GM19193 (cell line): ENCODE measurements around the gene TSPAN11.

Source experiments
- POLR2A ChIP-seq: IDR thresholded peaks from 4 replicates; pipeline ENCODE4 v1.6.1; 2011; ENCODE audit not compliant: insufficient read depth, insufficient read length; ENCODE audit errors: extremely low read depth

TSPAN11 gene

DNA sequence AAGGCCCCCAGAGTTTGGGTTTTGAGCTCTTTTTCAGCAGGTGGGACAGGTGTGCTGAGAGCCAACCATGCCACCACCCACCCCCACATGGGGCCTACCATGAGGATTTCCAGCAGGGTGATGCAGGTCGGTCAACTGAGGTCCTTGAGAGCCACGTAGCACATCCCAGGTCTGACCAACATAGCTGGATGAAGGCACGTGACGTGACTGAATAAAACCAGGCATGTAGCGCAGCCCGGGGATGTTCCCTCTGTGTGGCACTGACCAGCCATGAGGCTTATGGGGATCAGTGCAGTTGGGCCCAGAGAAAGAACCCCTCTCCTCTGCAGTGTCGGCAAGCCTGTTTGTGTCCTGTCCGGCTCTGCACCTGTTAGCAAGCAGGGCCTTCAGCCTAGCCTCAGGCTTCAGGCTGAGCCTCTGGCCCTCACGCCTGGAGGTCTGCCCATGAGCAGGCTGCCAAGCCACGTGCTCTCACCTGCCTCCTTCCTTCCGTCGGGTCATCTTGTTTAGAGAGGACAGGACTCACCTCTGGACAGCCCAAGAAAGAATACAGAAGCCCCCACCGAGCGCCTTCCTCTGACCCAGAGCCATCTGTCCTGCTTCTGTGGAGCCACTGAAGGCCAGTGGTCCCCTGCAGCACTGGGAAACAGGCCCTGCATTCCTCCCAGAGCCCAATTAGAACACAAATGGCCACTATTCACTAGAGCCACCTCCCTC, 38.5 kb downstream of the TSPAN11 start:
- no peak for TF ChIP-seq POLR2A

DNA sequence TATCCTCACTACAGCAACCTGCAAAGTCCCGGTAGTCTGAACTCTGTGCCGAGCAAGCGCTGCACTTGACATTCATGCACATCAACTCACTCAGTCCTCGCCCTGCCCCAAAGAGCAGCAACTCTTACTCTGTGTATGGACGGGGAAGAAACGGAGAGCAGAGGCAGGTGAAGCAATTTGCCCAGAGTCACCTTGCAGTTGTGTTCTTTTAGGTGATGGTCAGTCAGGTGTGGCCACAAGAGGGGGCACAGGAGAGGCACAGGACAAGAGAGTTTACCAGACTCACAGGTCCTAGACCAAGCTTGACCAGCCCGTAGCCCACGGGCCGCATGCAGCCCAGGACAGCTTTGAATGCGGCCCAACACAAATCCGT, 39.1 kb downstream of the TSPAN11 start:
- no peak for TF ChIP-seq POLR2A

DNA sequence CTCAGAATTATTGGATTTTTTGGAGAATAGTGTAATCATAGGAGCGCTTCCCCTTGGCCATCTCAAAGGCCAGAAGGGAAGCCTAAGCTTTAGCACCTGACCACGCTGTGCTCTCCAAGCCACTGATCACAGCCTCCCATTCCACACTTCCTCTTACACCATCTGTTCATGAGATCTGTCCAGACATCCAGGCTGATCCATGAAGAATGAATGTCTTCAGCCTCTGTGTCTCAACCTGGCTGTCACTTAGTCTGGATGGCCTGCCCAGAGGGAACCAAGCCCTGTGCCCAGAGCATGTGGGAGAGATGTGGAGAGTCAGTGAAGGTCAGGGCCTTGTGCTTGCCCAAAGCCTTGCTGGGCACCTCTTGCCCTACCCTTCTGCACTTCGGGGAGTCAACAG, 40.5 kb downstream of the TSPAN11 start:
- no peak for TF ChIP-seq POLR2A

DNA sequence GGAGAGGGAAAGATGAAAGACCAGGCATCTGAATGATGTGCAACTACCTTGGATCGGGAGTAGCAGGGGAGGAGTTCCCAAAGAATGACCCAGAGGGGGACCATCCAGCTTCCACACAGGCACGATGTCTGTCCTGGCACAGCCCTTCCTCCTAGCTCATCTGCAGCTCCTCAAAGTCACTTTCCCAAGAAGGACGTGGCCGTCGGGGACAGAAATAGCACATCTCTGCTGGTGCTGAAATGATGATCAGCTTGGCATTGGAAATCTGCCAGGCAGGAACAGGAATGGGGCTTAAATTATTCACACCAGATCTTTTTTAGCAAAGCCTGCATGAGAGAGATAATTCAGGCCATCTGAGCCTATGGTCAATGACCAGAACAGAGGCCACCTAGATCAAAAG, 41.7 kb downstream of the TSPAN11 start:
- no peak for TF ChIP-seq POLR2A

DNA sequence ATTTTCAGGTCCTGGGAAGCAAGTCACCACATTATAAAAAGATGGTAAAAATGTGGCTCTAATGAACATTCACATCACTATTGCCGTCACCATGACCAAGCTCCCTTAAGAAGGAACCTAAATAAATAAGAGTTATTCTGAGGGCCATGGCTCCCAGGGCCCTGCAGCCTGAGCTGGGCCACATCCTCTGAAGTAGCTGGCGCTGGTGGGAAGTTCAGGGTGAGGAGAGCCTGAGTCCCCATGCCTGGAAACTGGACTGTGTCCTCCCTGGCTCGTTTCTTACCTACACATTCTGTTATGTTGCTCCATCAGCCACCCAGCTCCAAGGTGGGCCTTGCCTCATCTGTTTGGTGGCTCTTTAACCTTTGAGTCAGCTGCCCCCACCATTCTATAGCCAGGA, 42.5 kb downstream of the TSPAN11 start:
- no peak for TF ChIP-seq POLR2A

DNA sequence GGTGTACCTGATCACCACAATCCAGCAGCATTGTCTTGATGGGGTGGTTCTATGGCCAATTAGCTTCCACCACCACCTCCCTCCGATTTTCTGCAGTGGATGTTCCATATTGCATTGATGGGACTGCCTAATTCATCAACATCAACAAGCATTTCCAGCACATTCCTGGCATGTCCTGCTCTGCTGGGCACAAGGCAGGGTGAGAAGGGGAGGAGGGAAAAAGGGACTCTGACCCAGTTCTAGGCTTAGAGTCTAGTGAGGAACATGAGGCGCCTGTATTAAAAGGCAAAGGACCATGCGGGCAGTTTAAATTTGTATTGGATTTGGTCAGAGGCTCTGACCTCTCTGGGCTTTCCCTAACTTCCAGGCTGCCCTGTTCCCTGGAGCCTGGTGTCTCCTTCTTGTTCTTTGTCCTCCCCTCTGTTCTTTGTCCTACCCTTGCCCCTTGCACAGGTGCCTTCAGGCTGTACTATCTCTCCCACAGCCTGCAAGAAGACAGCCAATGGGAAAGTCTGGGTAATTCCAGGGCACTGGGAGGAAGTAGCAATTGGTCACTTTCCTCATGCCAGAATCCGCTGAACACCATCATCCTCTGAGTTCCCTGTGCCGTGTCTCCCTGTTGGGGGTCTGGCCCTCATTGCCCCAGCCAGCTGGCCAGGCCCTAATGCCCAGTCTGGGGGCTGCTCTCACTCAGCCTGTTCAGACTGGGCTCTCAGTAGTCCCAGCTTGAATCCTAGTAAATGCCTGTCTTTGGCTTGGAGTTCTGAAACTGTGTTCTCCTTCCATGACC, 43.3 kb downstream of the TSPAN11 start:
- TF ChIP-seq POLR2A, result no peak

DNA sequence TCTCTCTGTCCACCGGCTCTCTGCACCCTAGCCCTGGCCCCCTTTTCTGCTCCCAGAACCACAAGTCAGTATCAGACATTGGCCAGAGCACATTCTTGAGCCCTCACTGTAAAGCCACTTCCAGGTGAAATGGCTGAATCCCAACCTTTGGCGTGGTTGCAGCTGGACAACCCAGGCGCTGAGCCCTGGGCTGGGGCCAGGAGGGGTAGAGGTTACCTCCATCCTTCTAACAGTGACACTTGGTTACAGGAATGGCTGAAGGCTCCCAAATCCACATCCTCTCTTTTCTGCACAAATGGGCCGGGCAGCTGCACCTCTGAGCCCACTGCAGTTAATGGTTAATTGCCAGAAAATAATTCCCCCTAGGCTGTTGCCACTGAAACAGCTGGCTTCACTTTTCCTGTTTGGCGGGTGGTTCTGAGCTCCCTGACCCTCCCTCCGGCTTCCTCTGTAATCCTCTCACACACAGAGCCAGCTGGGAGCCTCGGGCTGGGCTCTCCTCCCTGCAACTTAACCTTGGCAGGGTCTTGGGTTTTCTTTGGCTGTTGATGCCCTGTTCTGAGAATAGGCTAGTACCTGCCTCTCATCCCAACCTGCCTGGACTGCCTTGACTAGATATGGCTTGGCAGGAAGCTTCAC, 44.1 kb downstream of the TSPAN11 start:
- TF ChIP-seq POLR2A, result no peak

DNA sequence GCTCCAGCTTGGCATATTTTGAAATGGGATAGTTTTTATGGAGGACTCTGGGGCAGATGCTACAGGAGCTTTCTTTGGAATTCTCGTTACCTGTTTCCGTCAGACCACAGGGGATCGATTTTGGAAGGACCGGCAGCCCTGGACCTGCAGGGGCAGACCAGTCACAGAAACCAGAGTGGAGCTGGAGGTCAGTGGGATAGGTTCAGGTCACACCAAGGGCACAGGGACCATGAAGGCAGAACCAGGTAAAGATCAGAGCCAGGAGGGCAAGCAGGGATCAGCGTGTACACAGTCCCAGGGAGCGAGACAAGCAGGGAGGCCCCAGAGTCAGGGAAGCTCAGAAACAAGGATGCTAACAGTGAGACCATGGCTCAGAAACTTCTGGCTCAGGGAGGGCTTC, 45.5 kb downstream of the TSPAN11 start:
- TF ChIP-seq POLR2A, result no peak

DNA sequence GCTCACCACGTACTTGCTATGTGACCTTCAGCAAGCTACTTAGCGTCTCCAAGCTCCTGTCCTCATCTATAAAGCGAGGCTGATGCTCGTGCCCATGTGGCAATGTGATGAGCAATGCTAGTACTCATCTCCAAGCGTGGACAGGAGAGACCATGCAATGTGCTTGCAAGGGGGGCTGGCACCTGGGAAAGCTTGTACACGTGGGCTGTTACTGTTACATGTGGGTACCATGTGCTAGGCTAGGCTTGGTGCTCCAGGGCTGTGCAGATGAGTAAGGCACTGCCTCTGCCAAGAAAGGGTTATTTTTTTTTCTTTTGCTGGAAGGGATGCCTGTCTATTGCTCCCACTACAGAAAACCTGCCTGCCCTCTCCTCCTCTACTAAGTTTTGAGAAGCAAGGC, 46.6 kb downstream of the TSPAN11 start:
- no peak for TF ChIP-seq POLR2A

DNA sequence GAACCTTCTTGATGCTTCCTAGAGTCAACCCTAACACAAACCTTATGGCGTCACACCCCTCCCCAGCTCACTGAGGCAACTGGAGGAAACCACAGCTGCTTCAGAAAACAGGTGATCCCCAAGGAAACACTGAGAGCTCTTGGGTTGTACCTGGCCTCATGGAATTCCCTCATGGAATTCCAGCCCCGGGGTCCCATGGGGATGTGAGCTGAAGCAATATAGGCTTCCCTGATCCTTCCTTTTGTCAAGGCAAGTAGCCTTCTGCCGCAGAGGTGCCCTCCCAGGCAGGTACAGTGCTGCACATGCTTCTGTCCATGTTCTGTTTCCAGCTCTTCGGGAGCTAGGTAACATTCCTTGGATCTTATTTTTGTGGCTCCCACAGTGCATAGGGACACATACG, 47.3 kb downstream of the TSPAN11 start:
- TF ChIP-seq POLR2A, result no peak

DNA sequence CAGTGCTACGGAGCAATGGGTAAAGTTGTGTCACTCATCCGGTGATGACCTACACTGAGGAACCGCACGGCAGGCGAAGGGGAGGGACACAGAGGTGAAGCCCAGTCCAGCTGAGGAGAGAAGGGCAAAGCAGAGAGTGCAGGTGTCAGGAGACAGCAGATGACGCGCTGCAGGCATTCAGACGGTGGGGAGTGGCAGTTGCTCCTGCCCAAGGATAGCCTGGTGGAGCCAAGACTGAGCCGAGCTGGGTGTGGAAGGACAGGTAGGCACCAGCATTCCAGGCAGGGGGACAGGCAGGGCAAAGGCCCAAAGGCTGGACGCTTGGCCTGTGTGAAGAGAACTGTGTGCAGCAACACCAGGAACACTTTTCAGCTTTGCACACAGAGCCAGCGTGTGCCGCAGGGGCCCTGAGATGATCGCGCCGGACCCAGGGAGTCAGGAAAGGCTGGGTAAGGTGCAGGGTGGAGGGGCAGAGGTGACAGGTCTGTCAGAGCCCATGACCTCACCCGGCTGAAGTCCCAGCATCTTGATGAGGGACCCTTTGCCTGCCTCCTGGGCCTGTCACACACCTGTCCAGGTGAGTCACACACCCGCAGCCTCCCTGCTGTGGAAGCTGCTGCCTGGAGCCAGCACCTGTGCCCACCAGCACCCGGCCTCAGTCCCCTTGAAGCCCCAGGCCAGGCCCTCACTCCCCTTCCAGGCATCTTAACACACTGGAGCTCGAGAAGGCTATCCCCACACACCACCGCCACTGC, 48.4 kb downstream of the TSPAN11 start:
- TF ChIP-seq POLR2A, result no peak

DNA sequence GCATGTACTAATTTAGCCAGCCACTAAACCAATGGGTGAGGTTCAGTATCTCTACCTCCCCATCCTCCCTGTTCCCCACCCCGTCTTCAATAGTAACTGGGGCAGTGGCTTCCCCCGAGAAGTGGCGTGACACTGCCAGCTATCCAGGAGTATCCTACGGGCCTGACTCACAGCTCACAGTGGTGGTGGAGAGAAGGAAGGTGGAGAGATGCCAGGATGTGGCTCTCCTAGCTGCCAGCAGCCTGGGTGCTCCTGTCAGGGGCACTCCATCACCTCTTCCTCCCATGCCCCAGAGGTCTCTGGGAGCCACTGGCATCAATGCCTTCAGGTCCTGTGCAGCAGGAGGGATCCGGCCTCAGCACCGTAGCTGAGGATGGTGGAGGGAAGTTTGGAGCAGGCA, 49.0 kb downstream of the TSPAN11 start:
- TF ChIP-seq POLR2A, result no peak

DNA sequence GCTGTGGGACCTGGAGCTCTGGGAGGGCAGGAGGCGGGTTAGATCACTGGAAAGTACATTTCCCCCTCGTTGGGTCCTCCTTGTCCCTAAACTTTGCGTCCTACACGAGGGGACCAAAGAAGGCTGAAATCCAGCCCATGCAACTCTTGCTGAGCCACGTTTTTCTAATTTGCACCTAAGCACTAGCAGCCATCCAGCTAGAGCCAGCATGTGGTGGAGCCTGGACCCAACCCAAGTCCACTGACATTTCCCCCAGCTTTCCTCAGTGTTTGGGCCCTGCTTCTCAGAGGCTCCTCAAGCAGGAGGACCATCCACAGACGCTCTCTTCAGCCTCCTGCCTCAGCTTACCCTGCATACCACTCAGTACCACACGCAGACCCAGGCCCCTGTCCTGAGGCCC, 49.7 kb downstream of the TSPAN11 start:
- TF ChIP-seq POLR2A, result no peak

DNA sequence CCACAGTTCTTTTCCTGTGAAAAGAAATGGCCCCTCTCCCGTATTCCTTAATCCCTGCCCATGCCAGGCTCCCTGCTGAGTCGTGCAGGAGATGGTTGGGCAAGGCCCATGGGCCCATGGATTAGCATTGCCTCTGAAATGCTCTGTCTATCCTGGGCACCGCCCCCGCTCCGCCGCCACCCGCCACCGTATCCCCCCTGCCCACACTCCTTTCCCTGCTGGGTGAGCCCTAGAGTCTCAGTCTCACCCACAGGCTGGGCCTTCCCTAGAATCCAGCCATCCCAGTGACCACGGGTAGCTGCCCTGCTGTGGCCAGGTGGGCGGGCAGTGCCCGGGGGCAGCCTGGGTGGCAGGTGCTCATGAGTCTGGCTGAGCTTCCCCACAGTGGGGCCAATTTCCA, 50.6 kb downstream of the TSPAN11 start:
- no peak for TF ChIP-seq POLR2A

DNA sequence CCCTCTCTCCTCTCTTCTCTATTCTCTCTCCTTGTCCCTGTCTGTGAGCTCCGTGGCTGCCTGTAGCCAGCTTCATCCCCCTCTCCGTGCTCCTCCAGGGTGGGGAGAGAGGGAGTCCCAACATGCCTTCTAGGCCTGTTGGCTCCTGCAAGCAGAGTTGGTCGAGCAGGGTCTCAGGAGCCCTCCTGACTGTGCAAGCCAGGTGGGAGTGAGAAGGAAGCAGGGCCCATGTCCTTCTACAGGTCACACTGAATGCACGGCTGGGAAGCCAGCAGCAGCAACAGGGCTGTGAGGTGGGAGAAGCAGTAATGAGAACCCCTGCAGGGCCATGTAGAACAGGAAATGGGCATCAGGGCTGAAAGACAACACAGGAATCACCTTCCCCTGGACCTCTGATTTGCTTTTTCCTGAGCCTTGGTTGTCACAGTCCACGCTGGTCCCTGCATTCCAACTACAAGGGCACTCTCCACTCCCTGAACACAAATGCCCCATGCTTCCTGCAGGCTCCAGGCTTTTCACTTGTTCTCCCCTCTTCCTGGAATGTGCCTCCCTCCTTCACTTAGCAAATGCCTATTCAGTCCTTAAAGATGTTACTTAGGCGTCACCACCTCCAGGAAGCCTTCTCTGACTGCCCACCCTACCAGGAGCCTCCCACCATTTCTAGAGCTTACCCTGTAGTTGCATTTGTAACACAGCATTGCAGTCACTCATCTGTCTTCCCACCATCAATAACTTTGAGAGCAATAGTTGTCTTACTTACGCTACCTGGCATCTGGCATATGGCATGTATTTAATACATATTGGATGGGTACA, 51.2 kb downstream of the TSPAN11 start:
- TF ChIP-seq POLR2A, result no peak

DNA sequence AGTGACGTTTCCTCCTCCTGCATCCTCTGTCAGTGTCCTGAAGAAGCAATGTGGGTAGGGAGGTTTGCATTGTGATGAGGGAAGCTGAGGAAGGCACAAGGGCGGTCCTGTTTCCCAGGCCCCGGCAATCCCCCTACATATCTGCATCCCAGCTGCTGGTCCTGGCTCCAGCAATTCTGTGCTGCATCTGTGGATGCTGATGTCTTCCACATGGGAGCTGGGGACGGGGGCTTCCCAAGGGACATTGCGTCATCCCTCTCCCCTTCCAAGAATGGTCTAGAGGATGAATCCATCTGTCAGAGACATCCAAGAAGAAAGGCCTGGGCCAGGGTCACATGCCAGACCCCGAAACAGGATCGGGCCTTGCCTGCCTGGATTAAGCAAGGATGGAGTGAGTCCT, 52.1 kb downstream of the TSPAN11 start:
- TF ChIP-seq POLR2A, result no peak
